H1 (cell line): Measurements from ENCODE around the gene HEATR1.

Experiments used
- BCL11A ChIP-seq, 2 experiments: IDR thresholded peaks; one replicate each; pipeline ENCODE4 v1.6.1; 2011; ENCODE audit warnings: low read depth in 2 of 2, low read length in 2 of 2, mild to moderate bottlenecking in 2 of 2
- CTCF ChIP-seq, 3 experiments: IDR thresholded peaks; 1 replicate in 2 of 3; 2 replicates in 1 of 3; pipeline versions ENCODE4 v1.5.1 to v1.6.1; 2011; ENCODE audit warnings: low read length in 3 of 3, mild to moderate bottlenecking in 3 of 3, inconsistent platforms in 2 of 3, low read depth in 1 of 3, moderate library complexity in 1 of 3; ENCODE audit not compliant: insufficient read depth in 1 of 3; ENCODE audit errors: control extremely low read depth in 1 of 3
- EZH2 ChIP-seq: fragments of 200-600 bp; sonication (generic); IDR thresholded peaks from 2 replicates; pipeline ENCODE4 v1.7.1; 2012; ENCODE audit warnings: low read depth, mild to moderate bottlenecking, moderate library complexity, low read length, inconsistent platforms; ENCODE audit not compliant: severe bottlenecking
- HDAC6 ChIP-seq: IDR thresholded peaks from one replicate; pipeline ENCODE4 v1.7.1; 2012; ENCODE audit warnings: low read depth, mild to moderate bottlenecking, inconsistent platforms, low read length, moderate library complexity
- POLR2A ChIP-seq, 2 experiments: IDR thresholded peaks; 1 replicate in 1 of 2; 2 replicates in 1 of 2; pipeline ENCODE4 v1.6.1; 2011; ENCODE audit warnings: low read depth in 2 of 2, low read length in 2 of 2, mild to moderate bottlenecking in 2 of 2; ENCODE audit errors: control extremely low read depth in 1 of 2
- POLR2AphosphoS5 ChIP-seq: IDR thresholded peaks from 2 replicates; pipeline ENCODE4 v1.6.1; 2011; ENCODE audit warnings: low read depth, low read length
- RFX5 ChIP-seq: IDR thresholded peaks from 2 replicates; pipeline ENCODE4 v1.6.1; 2011; ENCODE audit warnings: low read depth, low read length, improper control_type of control experiment, borderline replicate concordance
- SP1 ChIP-seq: IDR thresholded peaks from 2 replicates; pipeline ENCODE4 v1.6.1; 2011; ENCODE audit warnings: low read depth, low read length
- SUZ12 ChIP-seq: fragments of 200-600 bp; sonication (generic); IDR thresholded peaks from 2 replicates; pipeline ENCODE4 v1.6.1; 2012; ENCODE audit warnings: mild to moderate bottlenecking, inconsistent platforms, low read length, moderate library complexity, mixed read lengths
- YY1 ChIP-seq: IDR thresholded peaks from 2 replicates; pipeline ENCODE4 v1.6.1; 2011; ENCODE audit warnings: low read depth, mild to moderate bottlenecking, low read length
- TF ChIP-seq, protein P1 (sequence below): IDR thresholded peaks from 2 replicates; pipeline ENCODE4 v1.6.1; 2012; ENCODE audit warnings: inconsistent platforms

- TF ChIP-seq BCL11A (IDR thresholded peaks at IDR 0.05; ENCODE audit: low read depth in 2 of 2, low read length in 2 of 2) (no peak), CTCF (IDR thresholded peaks at IDR 0.05; ENCODE audit: control extremely low read depth in 1 of 3, insufficient read depth in 1 of 3, low read depth in 1 of 3, low read length in 3 of 3) (no peak), HDAC6 (no peak), RFX5 (no peak), POLR2AphosphoS5 (peak; percentile 79), YY1 (0 out of 2 replicates have a peak, but pooled peaks have one; percentile 7), POLR2A (IDR thresholded peaks at IDR 0.05; ENCODE audit: control extremely low read depth in 1 of 2, low read depth in 2 of 2, low read length in 2 of 2) (peak; percentile 66 to 89), SP1 (peak; percentile 37; the same call in 1 of the 2 replicates), EZH2 (no peak), SUZ12 (no peak)
- TF ChIP-seq, protein P1, sequence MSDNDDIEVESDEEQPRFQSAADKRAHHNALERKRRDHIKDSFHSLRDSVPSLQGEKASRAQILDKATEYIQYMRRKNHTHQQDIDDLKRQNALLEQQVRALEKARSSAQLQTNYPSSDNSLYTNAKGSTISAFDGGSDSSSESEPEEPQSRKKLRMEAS: peak; percentile 89
Measured at GRCh38 chr1:236603991-236604904, at the start of gene HEATR1.
